GM21619 (cell line): ENCODE measurements around the gene MAX.
"Not testable (repeated sequence)": the region's sequence is repeated elsewhere in the genome, so short reads cannot be mapped to it uniquely, and the experiment has no call there.

Experiments used
- ATAC-seq: cut with Tn5 transposase; IDR thresholded peaks from one replicate; pipeline ENCODE4 v1.9.1; 2021; ENCODE audit not compliant: unreplicated experiment

Gene MAX

DNA sequence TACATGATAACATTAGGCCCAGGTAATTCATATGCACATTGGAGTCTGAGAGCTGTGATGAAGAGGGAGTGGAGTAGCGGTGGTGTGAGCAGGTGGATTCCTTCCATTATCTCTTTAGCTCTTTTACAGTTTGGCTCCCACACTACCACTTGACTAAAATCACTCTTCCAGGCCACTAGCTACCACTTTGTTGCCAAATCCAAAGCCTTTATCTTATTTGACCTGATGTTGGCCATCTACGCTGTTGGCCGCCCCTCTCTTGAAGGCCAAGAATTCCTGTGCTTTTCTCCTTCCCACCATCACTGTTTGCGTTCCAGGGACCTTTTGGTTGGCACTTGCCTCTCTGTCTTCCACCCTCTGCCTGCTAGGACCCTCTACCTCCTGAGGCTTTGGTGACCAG lies 4.0 kb upstream of the MAX start:
- ATAC-seq = no peak

DNA sequence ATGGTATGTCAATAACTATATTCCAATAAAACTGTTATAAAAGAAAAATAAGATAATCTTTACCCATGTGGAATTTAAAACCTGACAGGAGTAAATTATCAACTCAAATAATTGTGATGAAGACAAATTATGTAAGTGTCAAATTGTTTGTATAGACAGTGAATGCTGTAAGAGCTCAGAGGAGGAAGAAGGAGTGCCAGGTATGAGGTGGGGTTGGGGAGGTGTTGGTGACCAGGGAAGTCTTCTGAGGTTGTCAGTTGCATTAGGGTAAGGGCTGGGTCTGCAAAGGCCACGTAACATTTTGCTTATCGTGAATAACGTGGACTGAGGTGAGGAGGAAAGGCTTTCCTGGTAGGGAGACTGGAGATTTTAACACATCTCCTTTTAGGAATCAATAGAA lies 2.5 kb upstream of the MAX start:
- ATAC-seq = no peak

DNA sequence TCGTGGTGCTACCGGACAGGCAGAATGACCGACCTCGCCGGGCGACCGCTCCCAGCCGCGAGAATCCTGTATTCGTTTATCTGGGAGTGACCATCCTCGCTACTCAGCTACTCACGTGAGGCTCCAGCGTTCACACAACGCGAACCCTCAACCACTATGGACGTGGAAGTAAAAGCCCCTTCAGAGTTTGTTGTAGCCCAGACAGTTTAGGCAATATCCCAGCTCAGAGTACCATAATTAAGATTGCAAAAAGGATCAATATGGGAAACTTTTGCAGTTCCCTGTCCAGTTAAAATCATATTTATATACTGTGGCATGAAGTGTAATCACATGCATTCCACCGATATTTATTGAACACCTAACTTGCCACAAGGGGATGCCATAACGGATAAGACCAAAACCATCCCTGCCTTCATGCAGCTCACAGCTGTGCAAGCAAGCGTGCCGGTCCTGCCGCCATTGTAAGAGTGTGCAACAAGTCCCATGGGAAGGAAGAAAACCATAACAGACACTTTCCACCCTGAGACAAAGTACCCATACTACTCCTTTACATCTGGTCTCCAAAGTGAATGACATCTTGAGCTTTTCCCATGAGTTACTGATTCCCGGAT lies 938 bp upstream of the MAX start:
- ATAC-seq = no peak

DNA sequence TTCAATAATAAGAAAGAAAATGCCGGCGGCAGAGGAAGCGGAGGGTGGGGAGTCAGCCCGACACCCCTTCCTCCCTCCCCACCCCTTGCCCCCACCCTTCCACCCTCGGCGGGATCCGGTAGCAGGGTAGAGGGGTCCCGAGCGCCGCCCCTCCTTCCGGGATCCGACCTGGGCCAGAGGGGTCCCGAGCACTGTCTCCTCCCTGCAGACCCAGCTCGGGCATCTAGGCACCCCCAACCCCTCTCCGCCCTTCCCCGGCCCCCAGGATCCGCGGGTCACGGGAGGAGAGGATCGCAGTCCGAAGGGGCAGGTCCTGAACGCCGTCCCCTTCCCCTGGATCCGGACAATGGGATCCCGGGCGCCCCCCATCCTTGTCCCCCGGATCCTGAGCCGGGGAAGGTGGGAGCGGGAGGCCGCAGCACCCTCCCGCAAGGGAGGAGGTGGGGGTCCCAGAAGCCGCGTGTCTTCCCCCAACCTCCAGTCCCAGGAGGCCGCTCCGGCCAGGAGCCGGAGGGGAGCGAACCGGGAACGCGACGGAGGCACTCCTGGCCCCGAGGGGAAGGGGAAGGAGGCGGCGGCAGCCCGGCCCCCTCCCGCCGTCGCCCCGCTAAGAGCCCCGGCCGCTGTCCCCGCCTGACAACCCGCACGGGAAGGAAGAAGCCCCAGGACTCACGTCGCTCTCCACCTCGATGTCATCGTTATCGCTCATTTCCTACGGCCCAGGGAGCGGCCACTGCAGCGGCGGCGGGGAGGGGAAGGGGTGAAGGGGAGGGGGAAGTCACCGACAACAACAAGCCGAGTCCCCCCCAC lies 481 bp downstream of the MAX start:
- ATAC-seq = no peak

DNA sequence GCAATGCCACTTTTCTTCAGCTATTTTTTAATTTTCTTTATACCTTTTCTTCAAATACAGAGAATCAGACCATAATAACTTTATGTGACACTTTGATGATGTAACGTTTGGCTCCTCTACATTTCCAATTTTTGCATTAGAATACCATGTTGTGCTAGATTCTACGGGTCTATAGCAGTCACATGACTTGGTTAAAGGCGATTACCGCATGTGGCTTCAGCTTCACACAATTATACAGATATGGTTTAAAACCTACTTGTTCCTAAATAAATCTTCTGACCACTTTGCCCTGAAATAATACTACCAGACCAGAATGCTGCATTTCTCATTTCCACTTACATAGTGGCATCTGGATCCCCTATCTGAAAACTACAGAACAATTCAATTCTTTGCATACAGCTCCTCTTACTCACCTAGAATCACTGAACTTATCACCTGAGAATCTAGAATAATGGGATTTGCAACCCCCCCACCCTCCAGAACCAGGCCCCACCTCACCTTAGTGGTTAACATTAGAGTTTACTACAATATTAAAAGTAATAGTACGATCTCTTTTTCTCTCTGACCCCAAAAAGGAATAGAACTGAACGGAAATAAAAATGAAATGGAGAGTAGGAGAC lies 1.3 kb downstream of the MAX start:
- ATAC-seq = no peak

DNA sequence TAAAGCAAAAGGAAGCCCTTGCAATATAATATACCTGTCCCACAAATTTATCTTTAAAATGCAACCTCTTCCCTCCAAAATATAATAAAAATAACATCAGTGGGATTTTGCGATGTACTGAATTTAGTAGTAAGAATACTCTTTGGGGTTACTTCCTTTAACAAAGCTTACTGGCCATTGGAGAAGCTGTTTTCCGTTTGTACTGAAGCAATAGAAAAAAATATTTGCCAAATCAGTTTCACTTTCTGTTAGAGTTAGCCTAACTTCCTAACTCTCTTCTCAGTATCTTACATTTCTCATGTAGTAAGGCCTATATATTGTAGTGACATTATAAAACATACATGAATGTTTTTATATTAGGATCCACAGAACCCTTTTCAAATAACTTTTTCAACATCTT lies 3.7 kb downstream of the MAX start:
- no peak for ATAC-seq

DNA sequence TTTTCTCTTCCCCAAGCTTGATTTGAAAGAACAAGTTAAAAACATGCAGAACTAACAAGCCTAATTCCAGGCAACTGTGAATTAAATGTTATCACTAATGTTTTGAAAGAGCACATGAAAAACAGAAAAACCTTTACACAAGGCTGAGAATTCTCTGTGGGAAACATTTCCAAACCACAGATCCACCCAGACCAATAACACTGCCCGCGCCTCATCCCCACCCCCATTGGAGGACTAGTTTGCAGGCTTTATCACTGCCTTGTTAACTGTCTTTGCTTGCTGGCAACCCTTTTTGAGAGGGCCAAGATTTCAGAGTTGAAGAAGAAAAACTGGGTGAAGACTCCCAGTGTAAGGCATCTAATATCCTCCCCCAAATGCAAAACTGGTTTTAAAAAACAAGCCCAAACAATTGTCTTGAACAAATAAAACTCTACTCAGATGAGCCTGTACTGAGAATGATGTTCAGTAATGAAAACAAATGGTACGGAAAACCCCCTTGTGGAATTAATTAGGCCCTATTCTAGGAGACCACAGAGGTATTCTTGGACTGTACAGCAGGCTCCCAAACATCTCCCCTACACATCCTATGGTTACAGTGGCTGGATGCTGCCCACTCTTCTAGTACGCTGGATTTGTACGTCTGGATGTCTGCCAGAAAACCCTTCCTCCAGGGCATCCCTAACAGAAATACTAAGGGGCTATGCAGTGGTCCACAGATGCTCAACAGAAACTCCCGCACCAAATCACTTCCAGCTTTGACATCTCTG lies 5.8 kb downstream of the MAX start:
- no peak for ATAC-seq

DNA sequence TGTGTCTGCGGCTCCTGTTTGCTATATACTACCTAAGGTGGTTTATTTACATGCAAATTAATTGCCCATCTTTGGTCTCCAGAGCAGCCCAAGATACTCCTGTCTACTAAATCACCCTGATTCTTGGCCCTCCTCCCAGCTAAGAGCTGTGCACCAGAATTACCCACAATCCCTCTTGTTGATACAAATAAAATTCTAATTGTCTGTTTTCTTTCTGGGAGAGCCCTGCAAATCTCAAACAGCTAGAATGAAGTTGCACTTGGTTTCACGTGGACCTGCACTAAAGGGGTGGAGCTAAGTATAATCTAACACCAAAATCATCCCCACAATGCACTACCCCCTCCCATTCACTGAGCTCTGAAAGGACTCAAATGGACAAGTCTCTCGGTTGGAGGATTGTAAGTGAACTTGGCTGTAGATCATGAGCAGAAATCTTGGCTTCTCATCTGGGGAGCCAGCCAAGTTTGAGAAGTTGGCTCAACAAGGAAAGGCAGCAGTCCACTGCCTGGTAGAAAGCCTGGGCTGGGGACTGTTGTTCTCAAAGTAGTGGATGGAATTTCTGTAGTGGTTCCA lies 6.6 kb downstream of the MAX start:
- no peak for ATAC-seq

DNA sequence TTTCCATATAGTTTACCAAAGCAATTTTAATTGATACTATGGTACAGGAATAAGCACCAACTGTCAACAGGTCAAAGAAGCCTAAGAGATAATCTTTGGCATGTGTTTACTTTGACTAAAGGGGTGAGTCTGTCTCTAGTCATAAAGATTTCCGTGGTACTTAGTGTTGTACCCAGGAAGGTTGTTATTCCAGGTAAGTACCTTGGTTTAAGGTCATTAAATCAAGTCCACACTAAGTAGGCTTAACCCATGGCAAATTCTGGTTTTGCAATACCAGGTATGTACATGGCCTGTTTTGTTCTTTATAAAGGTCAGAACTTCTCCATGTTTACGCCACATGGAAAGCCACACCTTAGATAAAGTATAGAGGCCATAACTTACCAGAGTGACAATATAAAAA lies 10.0 kb downstream of the MAX start:
- ATAC-seq = no peak

DNA sequence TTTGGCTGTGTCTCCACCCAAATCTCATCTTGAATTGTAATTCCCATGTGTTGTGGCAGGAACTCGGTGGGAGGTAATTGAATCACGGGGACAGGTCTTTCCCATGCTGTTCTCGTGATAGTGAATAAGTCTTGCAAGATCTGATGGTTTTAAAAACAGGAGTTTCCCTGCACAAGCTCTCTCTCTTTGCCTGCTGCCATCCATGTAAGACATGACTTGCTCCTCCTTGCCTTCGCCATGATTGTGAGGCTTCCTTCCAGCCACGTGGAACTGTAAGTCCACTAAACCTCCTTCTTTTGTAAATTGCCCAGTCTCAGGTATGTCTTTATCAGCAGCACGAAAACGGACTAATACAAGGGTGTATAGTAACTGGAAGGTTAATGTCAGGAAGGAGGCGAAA lies 14.5 kb downstream of the MAX start:
- ATAC-seq = not testable (repeated sequence)

DNA sequence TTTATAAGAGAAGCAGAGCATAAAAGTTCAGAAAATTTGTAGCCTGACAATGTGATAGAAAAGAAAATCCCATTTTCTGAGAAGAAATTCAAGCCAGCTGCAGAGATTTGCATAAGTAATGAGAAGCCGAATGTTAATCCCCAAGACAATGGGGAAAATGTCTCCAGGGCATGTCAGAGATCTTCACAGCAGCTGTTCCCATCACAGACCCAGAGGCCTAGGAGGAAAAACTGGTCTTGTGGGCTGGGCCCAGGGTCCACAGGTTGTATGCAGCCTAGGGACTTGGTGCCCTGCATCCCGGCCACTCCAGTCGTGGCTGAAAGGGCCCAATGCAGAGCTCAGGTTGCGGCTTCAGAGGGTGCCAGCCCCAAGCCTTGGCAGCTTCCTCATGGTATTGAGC lies 15.6 kb downstream of the MAX start:
- not testable (repeated sequence) for ATAC-seq

DNA sequence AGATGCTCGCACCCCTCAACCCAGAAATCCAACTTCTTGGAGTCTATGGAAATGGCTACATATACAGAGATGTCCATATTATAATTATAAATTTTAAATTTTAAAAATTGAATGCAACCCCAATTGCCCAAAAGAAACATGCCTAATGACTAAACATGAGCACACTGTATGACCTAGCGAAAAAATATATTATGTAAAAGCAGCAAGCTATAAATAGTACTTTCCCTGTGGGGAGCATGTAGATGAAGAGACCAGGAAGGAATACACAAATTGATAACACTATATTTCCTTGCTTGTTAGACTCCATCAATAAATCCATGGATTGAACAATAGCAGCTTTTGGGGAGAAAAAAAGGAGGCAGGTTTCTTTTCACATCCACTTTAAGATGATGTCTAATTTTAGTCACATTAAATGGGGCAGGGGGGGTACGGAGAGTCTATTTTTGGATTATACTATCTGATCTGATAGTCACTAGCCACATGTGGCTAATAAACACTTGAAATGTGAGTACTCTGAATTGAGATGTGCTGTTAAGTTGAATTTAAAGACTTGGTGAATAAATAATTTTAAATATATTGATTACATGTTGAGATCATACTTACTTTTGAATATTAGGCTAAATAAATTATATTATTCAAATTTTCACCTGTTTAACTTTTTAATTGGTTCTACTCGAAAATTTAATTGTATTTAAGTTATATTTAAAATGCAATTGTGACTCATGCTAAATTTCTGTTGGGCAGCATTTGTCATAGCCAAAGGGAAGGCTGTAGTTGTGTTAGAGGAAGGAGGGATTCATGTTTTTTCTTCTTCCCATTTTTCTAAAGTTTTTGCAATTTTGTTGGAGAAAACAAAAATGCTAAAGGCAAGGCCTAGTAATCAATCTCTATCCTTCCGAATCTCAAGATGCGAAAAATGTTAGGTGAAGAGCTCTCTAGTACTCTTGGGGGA lies 17.5 kb downstream of the MAX start:
- ATAC-seq = no peak

DNA sequence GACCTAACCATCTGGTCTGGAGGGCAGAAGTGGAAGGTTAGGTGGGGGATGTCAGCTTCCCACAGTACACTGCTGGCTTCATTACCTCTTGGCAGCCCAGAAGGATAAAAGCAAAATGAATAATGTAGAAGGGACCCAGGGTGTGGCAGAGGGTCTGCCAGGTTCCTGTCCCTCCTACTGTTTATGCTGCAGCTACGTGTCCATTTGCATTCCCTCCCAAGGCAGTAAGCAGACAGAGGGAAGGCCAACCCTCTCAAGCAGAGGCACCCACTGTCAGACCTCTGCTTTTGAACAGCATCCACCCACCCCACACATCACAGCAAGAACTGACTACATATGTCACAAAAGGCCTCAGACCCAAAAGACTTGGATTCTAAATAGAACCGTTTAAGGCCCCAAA lies 19.4 kb downstream of the MAX start:
- no peak for ATAC-seq

DNA sequence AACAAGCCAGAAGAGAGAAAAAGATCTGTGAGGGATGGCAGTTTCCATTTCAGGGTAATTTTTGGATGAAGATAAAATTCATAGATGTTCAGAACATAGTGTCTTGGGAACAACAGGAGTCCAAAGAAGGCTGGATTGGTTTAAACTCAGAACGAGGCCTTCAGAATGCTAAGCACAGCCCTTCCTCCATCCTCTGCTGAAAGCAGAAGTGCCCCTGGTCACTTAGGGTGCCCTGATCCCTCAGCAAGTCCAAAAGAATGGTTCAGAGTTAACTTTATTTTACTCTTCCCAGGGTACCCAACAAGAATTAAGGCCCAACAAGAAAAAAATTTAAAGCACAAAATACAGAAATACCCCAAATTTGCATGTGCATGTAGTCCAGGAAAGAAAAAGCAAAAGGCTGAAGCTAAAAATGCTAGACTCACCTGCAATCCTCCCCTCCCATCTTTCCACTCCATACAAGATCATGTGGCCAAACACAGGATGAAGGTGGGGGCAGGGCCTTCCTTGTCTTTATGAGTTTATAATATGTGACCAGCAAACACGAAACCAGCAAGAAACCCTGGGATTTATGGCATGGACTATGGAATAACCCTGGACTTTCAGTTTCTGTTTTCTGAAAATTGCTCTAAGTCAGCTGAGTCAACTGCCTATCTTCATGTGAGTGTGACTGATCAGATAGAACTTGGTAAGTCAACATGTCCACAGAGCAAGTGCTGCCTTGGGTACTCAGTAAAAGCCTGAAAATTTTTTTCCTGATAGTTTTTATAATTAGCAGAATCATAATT lies 21.2 kb downstream of the MAX start:
- ATAC-seq = no peak

DNA sequence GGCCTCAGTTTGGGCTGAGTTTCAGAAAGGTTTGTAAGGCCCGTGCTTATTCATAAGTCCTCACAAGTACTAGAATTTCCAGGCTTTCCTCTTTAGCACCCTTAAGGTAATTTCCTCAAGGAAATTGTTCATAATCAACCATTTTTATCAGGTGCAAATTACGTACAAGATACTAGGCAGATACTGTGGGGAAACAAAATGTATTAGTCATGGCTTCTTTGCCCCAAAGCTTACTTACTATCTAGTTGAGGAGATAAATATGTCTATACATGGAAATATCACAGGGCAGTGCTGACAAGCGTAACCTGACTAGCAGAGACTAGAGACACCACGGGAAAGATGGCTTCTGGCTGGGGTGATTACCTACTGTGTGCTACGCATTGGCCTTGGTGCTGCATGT lies 22.5 kb downstream of the MAX start:
- ATAC-seq = no peak

DNA sequence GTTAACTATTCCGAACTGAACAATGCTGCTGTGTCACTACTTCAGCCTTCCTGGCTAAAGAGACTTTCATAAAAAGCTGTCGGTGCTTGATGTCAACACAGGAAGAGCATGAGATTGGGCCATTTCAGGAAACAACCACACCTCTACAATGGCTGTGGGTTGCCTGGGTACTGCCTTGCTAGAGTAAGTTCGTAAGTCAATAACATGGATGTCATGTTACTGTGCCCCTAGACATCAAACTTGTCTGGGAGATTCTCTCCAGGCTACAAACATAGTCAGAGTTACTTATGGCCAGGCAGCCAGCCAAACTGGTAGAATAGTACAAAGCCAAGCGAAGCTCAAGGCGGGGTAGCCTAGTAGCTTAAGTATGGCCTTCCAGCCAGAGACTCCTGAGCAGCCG lies 23.1 kb downstream of the MAX start:
- ATAC-seq = no peak

DNA sequence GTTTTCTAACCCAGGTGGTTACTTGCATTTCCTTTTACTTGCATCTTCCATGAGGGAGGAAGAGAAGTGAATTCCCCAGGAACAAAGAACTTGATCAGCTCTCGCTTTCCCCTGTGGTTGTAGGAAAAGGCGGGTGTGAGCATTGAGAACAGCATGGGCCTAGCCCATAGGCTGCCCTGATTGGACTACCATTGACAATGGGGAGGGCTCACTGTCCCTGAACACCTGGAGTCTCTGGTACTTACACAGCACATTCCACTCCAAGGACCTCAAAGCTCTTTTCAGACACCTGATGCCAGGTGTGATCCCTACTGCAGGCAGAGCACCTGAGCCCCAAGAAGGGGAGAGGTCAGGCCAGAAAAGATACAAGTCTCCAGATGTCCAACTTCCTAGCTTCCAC lies 25.0 kb downstream of the MAX start:
- ATAC-seq = no peak

DNA sequence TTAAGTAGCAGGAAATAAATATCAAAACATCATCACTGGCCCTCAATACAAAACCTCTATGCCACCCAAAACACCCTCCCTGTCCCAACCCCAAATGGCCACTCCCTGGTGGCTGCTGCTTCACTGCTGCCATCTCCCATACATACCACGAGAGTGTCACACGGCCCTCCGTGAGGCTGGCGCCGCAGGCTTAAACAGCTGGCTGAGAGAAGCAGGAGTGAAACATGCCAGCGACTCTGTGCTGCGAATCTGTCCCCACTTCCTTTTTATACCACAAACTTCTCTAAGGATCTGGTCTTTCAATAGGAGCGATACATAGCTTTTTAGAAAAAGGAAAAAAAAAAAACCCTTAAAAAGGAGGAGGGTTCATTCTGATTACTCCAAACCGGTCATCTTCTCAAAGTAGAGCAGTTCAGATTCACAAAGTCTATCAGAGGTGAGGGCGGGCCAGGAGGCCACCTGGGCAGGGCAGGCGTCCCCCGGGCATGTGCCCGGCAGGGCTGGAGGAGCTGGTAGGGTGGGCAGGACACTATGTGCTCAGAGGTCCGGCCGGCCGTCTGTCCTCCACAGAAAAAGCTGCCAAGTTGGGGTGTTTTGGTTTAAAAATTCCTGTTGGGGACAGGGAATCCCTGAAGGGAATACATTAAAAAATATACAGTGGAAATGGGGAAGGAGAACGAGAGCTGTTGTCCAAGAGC lies 26.5 kb downstream of the MAX start:
- ATAC-seq = no peak
